ENCODE measurements around the gene TNFRSF4. TPM values are rescaled to one million over a fixed set of nuclear protein-coding genes. Genes with fewer than 3 reads are reported as not detected.
"Not testable (repeated sequence)": the region's sequence is repeated elsewhere in the genome, so short reads cannot be mapped to it uniquely, and the experiment has no call there.

TNFRSF4 gene
- polyA plus RNA-seq, 3 donors: 1.1 to 3.0 (median 2.4) TPM

GRCh38 chr1:1197551-1198422 lies 16.2 kb downstream of the TNFRSF4 start:
- DNase-seq (ENCODE audit: extremely low read depth in 1 of 11, low read depth in 9 of 11, low spot score in 4 of 11): no peak

- DNase-seq (ENCODE audit: extremely low read depth in 1 of 11, low read depth in 9 of 11, low spot score in 4 of 11): no peak
These were observed 16.8 kb downstream of the TNFRSF4 start for GRCh38 chr1:1197188-1197500.

- no peak for DNase-seq (ENCODE audit: extremely low read depth in 1 of 11, low read depth in 9 of 11, low spot score in 4 of 11)
These were observed 17.3 kb downstream of the TNFRSF4 start for GRCh38 chr1:1196431-1197187.

- DNase-seq (ENCODE audit: extremely low read depth in 1 of 11, low read depth in 9 of 11, low spot score in 4 of 11): not testable (repeated sequence)
These were observed 18.2 kb downstream of the TNFRSF4 start for GRCh38 chr1:1195726-1196125.

GRCh38 chr1:1194723-1195122 lies 19.2 kb downstream of the TNFRSF4 start:
- no peak for DNase-seq (ENCODE audit: extremely low read depth in 1 of 11, low read depth in 9 of 11, low spot score in 4 of 11)

- DNase-seq (ENCODE audit: extremely low read depth in 1 of 11, low read depth in 9 of 11, low spot score in 4 of 11): no peak
These were observed 22.2 kb downstream of the TNFRSF4 start for GRCh38 chr1:1191734-1192133.

- DNase-seq (ENCODE audit: extremely low read depth in 1 of 11, low read depth in 9 of 11, low spot score in 4 of 11): no peak
These were observed 24.8 kb downstream of the TNFRSF4 start for GRCh38 chr1:1189111-1189510.

- DNase-seq (ENCODE audit: extremely low read depth in 1 of 11, low read depth in 9 of 11, low spot score in 4 of 11): no peak
These were observed 26.0 kb downstream of the TNFRSF4 start for GRCh38 chr1:1187938-1188337.

GRCh38 chr1:1185101-1185765 lies 28.7 kb downstream of the TNFRSF4 start:
- DNase-seq (ENCODE audit: extremely low read depth in 1 of 11, low read depth in 9 of 11, low spot score in 4 of 11): no peak

GRCh38 chr1:1183833-1184775 lies 29.8 kb downstream of the TNFRSF4 start:
- DNase-seq (ENCODE audit: extremely low read depth in 1 of 11, low read depth in 9 of 11, low spot score in 4 of 11): no peak

GRCh38 chr1:1183221-1183747 lies 30.7 kb downstream of the TNFRSF4 start:
- DNase-seq (ENCODE audit: extremely low read depth in 1 of 11, low read depth in 9 of 11, low spot score in 4 of 11): no peak

GRCh38 chr1:1182491-1183220 lies 31.3 kb downstream of the TNFRSF4 start:
- no peak for DNase-seq (ENCODE audit: extremely low read depth in 1 of 11, low read depth in 9 of 11, low spot score in 4 of 11)

- no peak for DNase-seq (ENCODE audit: extremely low read depth in 1 of 11, low read depth in 9 of 11, low spot score in 4 of 11)
These were observed 32.0 kb downstream of the TNFRSF4 start for GRCh38 chr1:1181938-1182410.

GRCh38 chr1:1181129-1181937 lies 32.6 kb downstream of the TNFRSF4 start:
- DNase-seq (ENCODE audit: extremely low read depth in 1 of 11, low read depth in 9 of 11, low spot score in 4 of 11): no peak

- DNase-seq (ENCODE audit: extremely low read depth in 1 of 11, low read depth in 9 of 11, low spot score in 4 of 11): no peak
These were observed 33.7 kb downstream of the TNFRSF4 start for GRCh38 chr1:1179983-1180861.

GRCh38 chr1:1179346-1179982 lies 34.5 kb downstream of the TNFRSF4 start:
- no peak for DNase-seq (ENCODE audit: extremely low read depth in 1 of 11, low read depth in 9 of 11, low spot score in 4 of 11)

Data from renal cortex interstitium (tissue), 11 donors.